ENCODE data around the gene DNTT.

DNTT gene

DNA sequence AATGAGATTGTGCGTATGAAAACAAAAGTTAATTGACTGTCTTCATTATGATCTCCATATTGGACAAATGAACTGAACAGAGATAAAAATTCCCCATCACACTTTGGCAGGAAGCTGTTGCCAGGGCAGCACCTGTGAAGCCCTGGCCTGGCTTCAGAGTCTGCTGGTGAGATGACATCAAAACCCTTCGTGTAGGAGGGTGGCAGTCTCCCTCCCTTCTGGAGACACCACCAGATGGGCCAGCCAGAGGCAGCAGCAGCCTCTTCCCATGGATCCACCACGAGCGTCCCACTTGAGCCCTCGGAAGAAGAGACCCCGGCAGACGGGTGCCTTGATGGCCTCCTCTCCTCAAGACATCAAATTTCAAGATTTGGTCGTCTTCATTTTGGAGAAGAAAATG, at the start of gene DNTT:
DNTT (plus strand) TSS at position 205 of the 400 bp plus-strand sequence; CDS start at position 269, 64 bp downstream.
- no peak for DNase-seq (ENCODE audit: low read depth)

DNA sequence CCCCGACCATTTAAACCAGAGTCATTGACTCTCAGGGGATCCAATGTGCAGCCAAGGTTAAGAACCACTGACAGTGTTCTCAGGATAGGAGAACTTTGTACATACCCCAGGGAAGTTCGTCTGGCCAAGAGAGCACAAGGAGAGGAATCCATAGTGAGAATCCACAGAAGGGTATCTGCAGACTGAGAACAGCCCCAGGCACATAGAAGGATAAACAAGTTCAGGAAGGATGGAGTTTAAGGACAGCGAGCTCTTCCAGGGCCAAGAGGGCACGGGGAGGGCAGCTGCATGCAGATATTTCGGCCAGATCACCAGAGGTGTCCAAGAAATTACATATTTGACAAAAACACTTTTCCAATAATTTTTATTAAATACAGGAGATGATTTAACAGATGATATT, 49.3 kb upstream of the DNTT start:
- DNase-seq (ENCODE audit: low read depth), result no peak

DNA sequence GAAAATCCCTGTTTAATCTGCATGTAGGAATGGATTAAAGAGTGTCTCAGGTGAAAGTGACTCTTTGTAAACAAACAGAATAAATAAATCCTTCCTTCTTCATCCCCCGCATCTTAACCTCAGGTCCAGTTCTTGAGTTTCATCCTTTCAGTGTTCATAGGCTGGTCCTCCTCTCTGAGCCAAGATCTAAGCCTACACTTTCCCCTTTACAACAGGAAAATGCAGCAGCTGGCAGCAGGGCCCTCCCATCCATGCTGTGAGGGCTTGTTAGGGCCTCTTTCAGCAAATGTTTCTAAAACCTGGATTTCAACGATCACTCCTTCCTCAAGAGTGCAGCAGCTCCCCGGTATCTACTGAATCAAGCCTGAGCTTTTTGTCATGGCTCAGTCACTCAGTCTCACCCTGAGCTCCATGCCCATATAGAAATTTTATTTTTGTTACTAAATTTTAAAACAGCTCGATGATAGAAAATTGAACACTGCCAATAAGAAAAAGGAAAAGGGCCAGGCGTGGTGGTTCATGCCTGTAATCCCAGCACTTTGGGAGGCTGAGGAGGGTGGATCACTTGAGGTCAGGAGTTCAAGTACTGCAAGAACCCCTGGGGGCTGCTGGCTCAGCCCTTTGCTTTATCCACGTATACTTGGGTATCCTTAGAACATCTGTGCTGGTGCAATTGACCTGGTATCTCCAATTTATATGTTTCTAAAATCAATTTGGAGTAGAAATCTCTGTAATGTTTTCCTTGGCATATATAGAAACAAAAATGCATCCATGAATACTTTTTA, 48.5 kb upstream of the DNTT start:
- DNase-seq (ENCODE audit: low read depth), result no peak

DNA sequence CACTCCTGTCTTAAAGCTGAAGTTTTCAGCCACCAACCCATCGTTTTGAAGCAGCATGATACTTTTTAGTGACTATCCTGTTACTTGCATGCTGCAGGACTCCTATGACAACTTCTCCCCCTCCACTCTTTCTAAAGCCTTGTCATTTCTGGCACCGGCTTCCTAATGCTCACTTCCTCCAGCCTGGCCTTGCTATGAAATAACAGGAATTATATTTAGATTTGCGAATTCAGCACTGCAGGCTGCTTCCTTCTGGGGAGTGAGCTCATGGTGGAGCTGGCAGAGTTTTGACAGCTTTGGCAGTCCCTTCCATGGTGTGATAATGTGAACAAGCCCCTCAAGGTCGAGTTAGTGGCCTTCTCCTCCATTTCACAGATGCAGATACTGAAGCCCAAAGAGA, 46.3 kb upstream of the DNTT start:
- no peak for DNase-seq (ENCODE audit: low read depth)

DNA sequence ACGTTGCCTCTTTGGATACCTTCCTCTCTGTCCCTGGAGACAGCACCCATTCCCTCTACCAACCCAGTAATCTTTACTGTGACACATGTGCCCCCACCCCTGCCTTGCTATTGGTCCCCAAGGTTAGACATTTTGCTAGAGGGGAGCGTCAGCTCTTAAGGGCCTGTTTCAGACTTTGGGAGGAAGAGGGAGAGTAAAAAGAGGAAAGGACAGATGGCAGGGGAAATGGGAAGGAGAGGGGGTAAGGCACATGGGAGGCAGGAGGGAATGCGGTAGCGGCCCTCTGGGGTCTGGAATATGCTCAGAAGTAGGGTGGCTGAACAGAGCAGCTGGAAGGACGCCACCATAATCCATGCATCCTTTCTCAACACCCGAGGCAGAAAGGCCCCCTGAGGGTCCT, 45.1 kb upstream of the DNTT start:
- no peak for DNase-seq (ENCODE audit: low read depth)

DNA sequence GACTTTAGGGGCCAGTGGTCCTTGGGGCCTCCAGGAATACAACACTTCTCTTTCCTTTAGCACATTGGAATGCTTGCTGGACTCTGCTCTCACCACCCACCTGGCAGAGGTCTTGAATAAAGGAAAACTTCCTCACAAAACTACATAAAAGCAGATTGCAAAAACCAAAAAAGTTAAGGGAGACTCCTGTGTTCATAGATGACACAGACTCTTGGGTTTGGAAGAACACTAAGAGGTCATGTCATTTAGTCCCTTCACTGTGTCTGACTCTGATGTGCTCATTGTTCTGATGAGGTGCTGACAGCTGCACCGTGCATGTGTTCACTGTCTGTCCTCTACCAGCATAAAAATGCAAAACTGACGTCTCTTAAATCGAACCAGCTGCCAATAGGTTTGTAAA, 44.2 kb upstream of the DNTT start:
- no peak for DNase-seq (ENCODE audit: low read depth)

DNA sequence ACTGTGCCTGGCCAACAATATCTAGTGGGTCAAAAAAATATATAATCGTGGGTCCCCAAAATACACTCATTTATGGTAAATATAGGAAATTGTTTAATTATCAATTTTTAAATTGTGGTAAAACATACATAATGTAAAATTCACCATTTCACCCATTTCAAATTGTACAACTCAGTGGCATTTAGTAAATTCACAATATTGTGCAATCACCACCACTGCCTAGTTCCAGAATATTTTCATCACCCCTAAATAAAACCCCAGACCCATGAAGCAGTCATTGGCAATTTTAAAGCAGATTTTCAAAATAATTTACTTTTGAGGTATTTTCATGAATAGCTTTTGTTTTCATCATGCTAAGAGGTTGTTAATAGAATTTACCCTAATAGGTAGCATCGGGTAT, 43.1 kb upstream of the DNTT start:
- no peak for DNase-seq (ENCODE audit: low read depth)

DNA sequence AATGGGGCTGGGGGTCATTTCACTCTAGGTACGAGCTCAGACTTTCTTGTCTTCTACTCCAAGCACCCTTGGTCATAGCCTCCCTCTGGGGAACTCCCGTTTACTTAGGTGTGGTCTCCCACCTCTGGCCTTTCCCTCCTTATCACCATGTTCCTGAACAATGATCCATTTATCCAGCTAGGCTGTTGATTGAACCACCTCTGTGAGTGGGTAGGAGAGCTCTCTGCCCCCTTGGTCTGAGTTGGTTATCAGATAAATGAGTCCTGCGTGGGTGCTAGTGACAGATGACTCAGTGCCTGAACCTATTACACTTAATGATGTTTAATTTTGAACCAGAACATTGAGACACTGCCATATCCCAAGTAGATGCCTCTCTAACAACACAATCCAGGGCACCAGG, 42.3 kb upstream of the DNTT start:
- no peak for DNase-seq (ENCODE audit: low read depth)

DNA sequence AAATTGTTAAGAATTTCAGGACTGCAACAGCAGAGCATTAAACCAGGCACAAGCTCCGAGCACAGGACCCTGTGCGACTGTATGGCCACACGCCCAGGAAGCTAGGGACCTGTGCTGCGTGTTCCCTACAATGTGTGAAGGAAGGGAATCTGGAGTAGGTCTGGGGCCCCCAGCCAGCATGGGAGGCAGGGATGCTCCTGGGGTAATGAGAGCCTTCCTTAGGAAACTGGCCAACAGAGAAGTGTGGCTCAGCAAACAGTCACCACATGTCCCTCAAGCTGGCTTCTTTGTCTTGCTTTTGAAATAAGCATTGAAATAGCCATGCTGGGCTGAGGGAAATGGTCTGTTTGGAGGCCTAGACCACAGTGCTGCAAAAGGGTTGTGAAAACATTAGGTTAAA, 41.1 kb upstream of the DNTT start:
- no peak for DNase-seq (ENCODE audit: low read depth)

DNA sequence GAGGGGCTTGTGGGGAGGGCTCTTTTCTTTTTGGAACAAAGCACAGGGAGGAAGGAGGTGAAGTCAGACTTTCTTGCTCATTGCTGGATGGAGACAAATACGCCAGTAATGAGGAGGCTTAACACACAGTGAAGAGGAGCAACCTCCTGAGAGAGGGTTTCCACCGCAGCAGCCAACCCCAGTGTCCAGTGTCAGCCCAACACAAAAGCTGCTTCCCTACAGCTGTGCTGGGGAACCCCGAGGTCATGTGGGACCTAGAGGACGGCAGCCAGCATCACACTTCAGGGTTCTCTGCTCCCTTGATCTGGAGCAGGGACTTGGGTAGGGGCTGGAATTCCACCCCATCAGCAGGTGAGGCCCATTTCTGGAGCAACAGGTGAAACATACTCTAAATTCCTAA, 40.6 kb upstream of the DNTT start:
- DNase-seq (ENCODE audit: low read depth), result no peak

DNA sequence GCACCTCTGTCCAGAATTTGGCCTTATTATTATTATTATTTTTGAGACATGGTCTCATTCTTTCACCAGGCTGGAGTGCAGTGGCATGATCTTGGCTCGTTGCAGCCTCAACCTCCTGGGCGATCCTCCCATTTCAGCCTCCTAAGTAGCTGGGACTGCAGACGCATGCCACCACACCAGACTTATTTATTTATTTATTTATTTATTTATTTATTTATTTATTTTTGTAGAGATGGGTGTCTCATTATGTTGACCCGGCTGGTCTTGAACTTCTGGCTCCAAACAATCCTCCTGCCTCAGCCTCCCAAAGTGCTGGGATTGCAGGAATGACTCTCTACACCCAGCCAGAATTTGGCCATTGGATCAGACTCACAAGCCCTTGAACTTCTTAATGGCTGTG, 39.3 kb upstream of the DNTT start:
- no peak for DNase-seq (ENCODE audit: low read depth)

DNA sequence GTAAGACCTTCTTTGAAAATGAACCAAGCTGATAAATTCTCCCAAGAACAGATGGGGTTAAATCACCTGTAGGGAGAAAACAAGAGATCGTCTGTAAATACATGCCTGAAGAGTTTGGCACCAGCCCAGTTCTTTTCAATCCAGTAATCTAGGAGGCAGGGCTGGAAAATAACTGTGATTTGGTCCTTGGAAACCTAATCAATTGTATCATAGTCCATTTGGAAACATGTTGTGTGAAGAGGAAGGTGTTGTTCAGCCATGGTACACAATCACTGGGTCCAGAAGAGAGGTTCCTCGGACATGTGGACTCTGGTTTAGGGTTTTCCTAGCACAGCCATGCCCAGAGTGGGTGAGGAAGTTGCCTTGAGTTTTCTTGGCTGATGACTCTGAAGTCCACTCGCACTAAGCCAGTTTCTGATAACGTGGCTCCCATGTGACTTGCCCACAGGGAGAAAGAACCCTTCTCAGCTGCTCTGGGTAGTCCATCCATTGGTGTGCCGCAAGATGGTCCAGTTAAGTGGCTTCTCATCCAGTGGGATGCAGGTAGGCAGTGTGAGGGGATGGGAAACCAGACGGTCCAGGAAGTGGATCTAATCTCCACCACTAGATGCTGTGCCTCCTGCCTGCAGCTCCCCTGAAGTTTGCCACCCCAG, 38.0 kb upstream of the DNTT start:
- no peak for DNase-seq (ENCODE audit: low read depth)

DNA sequence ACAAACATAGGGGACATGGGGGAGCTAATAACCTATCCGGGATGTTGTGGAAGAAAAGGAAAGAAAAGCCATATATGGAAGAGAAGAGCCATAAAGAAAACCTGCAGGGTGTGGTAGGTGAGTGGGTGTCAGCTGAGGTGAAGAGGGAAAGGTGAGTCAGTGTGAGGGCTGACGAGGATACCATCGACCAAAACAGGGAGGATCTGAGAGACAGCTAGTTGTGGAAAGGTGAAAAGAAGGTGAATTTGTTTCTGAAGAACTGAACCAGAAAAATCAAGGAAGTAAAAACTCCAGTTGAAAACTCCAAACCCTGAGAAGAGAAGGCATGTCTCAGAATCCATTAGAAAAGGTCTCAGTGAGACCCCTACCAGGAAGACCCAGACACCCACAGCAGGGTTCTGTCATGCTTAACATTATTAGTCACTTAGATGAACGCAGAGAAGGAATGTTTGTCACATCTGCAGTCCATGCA, 37.0 kb upstream of the DNTT start:
- DNase-seq (ENCODE audit: low read depth), result no peak

DNA sequence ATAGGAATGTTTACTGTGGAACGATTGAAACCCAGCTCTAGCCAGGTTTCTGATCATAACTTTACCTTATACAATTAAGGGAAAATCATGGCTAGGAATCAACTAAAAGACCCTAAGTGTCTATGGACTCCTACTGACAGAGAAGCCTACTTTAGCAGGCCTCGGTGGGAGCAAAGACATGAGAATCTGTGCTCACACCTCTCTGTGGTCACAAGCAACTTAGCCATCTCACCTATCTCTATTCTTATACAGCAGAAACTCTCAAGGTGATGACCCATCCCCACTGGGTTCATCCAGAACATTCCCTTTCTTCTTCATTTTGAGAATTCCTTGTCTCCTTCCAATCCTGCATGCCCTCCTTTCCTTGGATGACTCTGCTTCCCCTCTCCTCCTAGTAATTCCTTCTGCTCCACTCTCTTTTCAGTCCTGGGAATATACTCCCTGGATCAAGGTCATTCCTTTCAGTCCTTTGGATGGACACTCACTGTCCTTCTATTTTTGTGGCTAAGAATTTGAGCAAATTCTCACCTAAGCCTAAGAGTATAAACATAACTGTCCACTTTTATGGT, 35.8 kb upstream of the DNTT start:
- no peak for DNase-seq (ENCODE audit: low read depth)

DNA sequence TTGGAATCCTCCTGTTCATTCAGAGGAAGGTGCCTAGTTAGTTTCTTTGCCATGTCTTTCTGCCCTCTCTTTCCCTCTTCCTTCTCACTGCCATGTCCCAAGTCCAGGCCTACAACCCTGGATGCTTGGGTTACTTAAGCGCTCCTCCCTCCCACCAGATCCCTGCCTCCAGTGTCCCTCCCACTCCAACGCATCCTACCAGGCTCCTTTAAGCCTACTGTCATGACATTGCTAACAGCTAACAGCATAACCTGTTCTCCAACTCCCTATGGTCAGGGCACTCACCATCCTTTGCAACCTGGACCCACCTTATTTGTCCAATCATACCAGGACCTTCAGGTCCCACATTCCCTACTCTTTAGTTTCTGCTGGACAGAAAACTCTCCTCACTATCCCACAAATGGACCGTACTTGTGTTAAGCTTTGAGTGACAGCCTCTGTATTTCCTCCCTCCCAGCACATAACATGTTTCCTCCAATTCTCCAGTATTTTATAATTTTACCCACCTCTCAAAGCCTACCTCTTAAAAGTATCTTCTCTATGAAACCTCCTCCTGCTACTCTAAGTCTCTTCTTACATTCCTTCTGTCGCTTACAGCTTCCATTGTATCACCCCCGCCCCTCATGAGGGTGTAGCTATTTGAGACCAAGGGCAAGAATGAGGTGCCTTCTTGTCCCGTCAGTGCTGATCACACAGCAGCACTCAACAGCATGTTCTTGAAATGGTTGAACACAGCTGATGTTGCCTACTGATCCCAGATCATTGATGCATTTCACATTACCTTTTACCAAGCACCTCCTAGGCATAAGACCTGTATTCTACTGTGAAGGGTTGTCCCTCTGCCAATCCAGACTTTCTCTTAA, 34.6 kb upstream of the DNTT start:
- no peak for DNase-seq (ENCODE audit: low read depth)

DNA sequence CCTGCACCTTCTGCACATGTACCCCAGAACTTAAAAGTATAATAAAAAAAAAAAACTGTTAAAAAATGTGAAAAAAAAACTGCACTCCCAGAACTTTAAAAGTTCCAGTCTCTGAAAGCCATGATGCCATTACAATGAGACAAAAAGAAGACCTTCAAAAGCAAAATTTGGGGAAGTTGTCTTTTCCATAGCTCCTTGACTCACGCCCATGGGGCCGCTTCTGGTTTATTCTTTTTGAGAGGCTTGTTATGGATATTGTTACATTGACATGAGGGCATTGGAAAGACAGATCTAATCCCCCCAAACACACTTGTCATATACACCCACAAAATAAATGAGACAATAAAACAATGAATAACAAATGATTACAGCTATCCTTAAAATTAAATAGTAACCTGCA, 33.7 kb upstream of the DNTT start:
- no peak for DNase-seq (ENCODE audit: low read depth)

DNA sequence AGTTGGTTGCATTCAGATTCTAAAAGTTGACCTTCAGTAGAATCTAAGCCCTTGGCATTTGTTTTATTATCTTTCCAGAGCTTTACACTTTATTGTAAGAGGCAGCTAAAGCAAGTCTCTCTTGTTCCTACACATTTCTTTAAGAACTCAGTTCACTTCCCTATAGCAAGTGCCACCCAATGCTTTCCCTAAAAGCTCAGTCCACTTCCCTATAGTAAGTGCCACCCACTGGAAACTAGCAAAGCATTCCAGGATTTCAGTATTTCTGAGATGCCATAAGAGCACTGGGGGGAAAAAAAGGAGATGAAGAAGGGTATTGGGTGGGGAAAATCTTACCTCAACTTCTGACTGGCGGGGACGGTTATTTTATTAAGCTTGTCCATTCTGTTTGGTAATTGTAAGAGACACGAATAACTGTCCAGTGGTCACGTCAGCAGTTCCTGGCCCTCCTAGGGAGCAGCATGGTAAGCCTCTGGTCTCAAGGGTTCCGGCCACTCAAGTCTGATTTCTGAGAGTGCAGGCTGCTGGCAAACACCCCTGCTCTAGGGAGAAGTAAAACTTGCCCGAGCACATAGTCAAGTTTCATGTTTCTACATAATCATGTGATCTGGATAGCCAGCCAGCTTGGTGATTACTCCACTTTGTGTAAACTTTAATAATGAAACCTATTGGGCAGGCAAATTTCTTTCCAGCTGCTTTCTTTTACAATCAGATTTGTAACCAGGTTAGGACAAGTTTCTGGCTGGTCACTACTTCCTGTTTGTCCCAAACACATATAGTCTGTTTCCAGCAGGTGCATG, 33.0 kb upstream of the DNTT start, which contains the start of gene BLNK:
BLNK (minus strand) TSS at position 554 of the 800 bp plus-strand sequence; CDS start at position 383, 171 bp downstream.
- no peak for DNase-seq (ENCODE audit: low read depth)

DNA sequence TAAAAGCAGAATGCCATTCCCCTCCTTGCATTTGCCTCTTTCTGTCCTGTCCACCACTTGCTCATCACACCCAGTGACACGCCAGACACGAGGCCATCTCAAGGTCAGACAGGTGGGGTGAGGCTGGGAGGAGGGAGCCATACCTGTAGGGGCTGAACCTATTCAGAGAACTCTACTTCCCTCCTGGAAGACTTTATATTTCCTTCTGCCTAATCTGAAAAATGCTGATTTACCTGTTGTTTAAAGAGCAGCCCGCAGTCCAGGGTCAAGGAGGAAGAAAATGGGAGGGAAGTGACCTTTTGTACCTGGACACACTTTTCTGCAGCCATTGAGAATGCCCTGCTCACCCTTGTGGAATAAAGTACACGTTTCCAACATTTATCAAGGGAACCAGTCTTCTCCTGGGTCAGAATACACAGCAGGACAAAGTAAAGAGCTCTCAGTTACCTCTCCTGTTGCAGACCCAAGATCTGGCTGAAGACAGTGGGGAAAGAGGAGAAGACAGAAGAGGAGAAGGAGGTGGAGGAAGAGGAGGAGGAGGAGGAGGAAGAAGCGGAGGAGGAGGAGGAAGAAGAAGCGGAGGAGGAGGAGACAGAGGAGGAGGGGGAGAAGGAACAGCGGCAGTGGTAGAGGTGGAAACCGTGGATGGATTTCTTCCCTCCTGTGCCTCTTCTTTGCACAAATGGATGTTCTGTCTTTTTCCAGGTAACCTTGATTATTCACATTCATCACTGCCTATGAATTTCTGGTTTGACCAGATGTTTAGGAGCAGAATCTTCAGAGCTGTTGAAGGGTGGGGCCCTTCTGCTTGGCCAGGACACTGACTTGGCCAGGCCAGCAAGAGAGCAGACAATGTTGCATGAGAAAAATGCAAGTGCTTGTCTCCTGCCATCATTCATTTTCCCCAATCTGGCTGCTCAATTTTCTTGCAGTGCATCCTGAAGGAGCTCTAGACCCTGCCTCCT, 31.6 kb upstream of the DNTT start:
- DNase-seq (ENCODE audit: low read depth), result no peak

DNA sequence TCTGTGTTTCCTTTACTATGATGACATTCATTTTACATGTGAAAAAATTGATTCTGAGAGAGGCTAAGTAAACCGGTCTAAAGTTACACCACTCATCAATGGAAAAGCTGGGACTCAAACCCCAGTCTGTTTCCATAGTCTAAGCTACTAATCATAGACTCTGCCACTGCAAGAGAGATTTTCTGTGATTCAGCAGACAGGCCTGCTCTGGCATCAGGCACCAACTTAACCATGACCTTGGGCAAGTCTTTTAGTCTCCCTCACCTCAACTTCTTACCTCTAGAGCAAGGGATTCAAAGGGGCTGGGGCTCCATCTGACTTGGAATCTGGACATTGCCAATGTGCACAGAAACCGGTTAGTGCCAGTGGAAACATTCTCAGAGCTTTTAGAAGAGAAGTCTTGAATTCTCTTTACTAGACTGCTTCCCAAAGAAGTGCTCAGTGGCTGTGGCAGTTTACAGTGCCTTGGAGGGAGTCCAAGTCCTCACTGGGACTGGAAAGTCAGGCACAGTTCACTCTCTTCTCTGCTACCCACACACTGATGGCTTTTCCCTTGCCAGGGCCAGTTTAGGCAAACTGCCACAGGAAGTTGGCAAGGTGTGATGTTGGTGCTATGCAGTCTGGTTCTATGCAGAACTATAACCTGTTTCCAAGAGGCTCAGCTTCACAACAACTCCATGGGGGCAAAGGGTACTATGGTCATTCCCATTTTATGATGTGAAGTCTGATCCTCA, 28.4 kb upstream of the DNTT start:
- no peak for DNase-seq (ENCODE audit: low read depth)

DNA sequence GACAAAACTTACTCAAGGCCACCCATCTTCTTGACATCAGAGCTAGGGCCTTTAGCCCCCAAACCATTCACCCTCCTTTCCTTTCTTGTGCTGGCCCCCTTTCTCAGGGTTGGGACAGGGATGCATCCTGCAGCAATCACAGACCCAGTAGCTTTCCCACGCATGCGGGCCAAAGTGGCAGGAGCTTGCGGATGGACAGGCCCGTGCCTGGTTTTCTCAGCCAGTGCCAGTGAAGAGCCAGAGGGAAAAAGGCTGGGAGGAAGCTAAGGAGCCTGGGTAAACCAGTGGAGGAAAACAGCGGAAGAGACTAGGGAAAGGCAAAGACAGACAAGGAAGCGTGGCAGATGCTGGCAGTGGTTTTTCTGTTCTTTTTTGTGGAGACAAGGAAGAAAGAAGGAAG, 27.8 kb upstream of the DNTT start:
- no peak for DNase-seq (ENCODE audit: low read depth)

Data from T-helper 22 cell (primary cell).